Myocyte (in vitro differentiated cells): ENCODE measurements around the gene CRLF1. TPM values are rescaled to one million over a fixed set of nuclear protein-coding genes. Genes with fewer than 3 reads are reported as not detected.
A peak's percentile ranks its signal among the peaks of the same experiment; 100 is the strongest.

Experiments
- DNase-seq: peaks from one replicate; pipeline ENCODE4 v3.0.0-alpha.2; 2012; ENCODE audit warnings: low read depth
- polyA plus RNA-seq: library from polyadenylated mRNA; unstranded; fragments of >200 nt; gene quantifications from one replicate; pipeline ENCODE4 v1.2.1, GENCODE V29; 2012; ENCODE audit warnings: missing spikeins
- total RNA-seq: library from RNA; depleted of rRNA; stranded (reverse); fragments of >200 nt; gene quantifications from 2 replicates; pipeline ENCODE4 v1.2.3, GENCODE V29; 2014

Gene CRLF1
- total RNA-seq: 0.11 TPM in 1 of 2 replicates, not detected in the other
- polyA plus RNA-seq: 195 TPM

- no peak for DNase-seq
Measured at GRCh38 chr19:18606281-18607225, at the start of gene CRLF1. Gene CRLF1 (minus strand): TSS chr19:18606799. CDS start chr19:18606656, 143 bp downstream.

GRCh38 chr19:18655173-18655844 lies 48.7 kb upstream of the CRLF1 start:
- no peak for DNase-seq

GRCh38 chr19:18654469-18654868 lies 47.9 kb upstream of the CRLF1 start:
- no peak for DNase-seq

DNA sequence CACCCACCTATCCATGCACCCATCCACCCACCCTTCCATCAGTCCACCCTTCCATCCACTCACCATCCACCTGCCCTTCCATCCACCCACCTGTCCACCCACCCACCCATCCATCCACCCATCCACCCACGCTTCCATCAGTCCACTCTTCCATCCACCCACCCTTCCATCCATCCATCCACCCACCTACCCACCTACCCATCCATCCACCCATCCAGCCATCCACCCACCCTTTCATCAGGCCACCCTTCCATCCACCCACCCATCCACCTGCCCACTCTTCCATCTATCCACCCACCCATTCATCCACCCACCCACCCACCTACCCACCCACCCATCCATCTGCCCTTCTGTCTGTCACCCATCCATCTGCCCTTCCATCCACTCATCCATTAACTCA lies 47.3 kb upstream of the CRLF1 start:
- DNase-seq: no peak

DNA sequence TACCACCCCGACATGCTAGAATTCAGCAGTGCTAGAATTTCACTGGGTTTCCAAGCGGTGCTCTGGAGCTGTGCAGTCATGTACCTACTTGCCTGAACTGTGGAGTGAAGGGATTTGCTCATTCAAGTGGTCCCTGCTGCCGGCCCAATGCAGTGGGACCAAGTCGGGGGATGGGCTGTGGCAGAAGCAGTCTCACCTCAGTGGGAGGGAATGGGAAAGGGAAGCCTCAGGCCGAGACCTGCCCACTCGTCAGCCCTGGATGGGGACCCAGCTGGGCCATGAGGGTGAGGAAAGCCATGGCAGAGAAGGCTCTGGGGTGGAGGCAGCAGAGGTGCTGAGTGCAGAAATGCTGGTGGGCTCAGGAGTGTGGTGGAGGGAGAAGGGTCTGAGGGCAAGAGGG lies 45.1 kb upstream of the CRLF1 start:
- no peak for DNase-seq

- DNase-seq: no peak
Measured at GRCh38 chr19:18651300-18651699, 44.7 kb upstream of the CRLF1 start.

DNA sequence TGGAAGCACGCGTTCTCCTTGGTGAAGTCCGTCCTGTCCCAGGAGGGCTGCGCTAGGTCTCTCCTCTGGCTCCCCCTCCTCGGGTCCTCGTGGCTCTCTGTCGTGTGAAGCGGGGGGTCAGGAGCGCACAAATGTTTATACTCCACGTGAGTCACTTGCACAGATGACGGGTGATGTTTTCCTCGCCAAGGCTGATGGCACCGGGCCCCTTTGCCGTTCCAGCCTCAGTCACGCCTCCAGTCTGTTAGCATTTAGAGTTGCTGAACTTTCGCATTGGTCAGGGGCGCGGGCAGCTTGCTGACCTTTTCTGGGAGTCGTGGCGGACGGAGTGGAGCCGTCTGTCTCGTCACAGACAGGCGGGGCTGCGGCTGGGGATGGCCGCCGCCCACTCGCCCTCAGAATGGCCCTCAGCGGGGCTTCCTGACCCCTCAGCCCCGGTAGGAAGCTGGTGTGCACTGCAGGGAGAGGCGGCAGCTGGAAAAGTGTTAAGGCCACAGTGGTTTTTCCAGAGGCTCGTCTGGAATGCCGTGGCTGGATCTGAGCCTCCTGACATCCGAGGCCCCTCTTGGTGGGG lies 44.0 kb upstream of the CRLF1 start:
- DNase-seq: peak; percentile 70

- DNase-seq: peak; percentile 35
Measured at GRCh38 chr19:18650021-18650390, 43.4 kb upstream of the CRLF1 start.

DNA sequence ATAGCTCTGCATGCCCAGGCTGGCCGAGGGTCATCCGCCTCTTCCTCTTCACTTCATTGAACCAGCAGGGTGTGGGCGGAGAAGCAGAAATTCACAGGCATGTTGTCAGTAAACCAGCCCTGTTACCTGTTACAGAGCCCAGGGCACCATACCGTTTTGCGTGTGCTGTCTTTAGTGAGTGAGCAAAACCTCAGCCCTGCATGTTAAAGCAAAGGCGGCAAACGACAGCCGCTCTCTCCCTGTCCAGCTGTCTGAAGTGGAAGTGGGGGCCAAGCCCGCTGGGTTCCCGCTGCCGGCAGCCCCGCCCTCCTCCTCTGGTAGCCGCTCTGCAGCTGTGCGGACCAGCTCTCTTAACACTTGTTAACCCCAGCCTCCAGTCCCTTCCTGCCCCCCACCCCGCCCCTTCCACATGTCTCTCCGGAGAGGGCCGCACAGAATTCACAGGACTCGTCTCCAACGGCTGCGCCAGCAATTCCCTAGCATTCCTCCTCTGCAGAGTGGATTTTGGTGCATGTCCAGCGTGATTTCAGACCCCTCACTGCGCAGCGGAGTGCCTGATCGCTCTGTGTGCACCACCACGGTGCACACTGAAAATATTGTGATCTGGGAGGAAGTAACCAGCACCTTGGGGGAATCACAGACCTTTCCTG lies 42.9 kb upstream of the CRLF1 start:
- DNase-seq: peak; percentile 88

DNA sequence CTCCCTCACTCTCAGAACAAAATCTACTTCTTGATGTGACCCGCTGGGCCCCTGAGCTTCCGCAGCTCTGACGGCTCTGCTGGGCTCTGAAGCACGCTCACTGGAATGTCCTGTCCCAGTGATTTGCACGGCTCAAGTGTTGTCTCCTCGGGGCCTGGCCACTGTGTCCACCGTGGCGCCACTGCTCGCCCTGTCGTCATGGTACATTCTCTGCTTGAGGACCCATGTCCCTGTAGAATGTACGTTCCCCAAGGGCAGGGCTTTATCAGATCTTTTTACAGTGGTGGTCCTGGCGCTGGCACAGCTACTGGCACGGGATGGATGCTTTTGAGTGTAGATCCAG lies 42.3 kb upstream of the CRLF1 start:
- DNase-seq: no peak

GRCh38 chr19:18647807-18648206 lies 41.2 kb upstream of the CRLF1 start:
- DNase-seq: no peak

DNA sequence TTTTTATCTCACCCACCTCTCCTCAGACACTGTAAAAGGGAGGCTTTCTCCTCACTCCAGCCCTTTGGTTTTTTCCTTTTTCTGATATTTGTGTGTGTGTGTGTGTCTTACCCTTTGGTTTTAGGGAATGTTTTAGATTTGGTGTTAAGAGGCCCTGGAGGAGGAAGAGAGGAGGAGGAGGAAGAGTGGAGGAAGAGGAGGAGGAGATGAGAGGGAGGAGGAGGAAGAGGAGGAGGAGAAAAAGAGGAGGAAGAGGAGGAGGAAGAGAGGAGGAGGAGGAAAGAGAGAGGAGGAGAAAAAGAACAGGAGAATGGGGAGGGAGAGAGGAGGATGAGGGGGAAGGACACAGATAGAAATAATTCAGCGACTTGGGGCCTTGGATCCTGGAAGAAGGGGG lies 40.8 kb upstream of the CRLF1 start:
- DNase-seq: no peak

DNA sequence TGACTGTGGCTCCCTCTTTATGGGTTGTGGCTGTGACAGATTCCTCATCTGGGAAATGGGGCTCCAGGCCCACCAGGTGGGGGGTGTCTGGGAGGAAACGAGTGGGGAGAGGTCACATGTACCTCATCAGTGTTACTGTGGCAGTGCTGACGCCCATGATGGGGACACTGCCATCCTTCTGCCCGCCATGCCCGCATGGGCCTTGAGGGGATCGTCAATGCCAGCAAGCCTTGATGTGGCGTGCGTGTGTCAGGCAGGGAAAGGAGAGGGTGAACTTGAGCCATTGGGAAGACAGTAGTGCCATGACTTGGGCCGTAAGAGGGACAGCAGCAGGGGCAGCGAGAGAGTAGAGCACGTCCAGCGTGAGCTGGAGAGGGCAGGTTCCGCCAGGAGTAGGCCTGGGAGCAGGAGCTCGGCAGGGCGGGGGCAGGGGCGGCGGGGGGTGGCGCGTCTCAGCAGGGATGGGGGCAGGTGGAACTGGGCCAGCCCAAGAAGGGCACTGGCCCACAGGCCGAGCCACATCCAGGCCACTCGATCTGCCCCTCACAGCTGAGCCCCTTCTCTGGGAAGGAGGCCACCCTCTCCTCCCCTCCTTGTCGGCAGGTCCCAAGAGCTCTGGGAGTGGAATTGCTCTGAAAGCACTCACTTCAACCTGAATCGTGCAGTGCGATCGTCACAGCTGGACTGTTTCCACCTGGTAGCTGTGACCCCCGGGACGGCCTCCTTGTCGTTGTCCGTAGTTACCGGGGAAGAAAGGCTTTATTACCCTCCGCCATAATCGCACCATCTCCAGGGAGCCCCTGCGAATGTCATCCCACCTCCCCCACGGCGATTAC lies 40.2 kb upstream of the CRLF1 start:
- DNase-seq: no peak

DNA sequence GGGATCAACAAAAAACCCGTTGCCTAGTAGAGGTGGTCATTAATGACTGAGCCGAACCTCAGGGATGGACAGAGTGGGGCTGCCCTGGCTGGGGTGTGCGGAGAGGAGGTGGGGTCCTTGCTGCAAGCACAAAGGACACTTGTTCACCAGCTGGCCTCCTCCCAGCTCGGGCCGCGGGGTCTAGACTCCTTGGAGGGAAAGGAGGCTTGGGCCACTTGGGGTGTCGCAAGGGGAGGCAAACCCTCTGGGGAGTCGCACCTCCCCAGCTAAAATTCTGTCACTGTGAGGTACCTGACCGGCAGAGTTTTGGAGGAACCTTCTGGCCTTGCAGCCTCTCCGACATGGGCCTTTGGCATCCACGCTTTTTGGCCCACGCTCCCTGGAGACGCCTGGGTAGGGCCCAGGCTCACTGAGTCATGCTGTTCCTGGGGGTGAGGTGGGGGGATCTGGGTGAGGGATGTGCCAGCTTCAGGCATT lies 38.5 kb upstream of the CRLF1 start:
- DNase-seq: no peak

- DNase-seq: no peak
Measured at GRCh38 chr19:18644196-18645034, 37.8 kb upstream of the CRLF1 start.

DNA sequence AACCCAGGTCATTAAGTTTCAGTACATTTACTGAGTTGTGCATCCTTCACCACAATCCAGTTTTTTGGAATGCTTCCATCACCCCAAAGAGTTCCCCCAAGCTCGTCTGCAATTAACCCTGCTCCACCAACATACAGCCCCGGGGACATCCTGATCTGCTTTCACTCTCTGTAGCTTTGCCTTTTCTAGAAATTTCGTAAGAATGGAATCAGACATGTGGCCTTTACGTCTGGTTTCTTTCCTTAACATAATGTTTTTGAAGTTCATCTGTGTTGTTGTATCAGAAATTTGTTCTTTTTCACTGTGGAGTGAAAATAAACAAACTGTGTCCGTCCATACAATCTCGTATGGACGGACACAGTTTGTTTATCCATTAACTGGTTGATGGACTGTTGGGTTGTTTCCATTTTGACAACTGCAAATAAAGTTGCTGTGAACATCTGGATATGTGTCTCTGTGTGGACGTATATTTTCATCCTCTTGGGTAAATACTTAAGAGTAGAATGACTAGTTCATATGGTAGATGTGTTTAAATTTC lies 33.2 kb upstream of the CRLF1 start:
- no peak for DNase-seq

DNA sequence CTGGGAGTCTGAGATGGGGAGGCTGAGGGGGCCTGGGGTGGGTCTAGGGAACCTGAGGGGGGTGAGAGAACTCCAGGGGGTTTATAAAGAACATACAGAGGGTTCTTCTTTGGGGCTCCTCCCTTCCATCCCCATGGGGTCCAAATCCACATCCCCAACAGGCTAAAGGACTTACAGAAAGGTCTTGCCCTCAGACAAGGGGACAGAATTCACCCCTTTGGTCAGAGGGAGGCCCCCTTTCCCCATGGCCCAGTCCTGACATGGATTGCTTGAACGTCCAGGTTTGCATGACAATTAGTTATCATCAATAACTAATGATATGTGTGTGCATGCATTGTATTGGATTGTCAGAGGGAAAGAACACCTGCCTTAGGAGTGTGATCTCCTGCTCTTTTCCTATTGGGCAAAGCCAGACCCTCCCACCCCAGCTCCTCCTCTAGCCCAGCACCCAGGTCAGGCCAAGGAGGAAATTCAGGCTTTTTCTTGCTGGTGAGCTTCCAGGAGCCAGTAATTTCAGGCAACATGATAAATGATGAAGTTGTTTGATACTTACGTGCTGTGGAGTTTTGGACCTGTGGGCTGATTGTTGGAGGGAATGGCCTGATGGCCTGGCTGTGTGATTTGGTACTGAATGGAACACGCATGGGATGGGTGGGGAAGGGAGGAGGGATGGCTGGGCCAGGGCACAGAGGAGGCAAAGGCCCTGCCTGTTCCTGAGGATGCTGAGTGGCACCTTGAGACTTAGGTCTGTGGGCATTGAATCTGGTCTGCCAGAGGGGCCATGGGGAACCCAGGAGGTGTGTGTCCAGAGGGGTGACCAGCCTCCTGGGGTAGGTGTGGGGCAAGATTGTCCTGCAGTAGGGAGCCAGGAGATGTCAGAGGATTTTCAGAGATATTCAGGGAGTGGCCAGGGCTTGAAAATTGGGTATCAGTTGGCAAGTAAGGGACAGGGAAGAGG lies 31.4 kb upstream of the CRLF1 start:
- DNase-seq: no peak

- no peak for DNase-seq
Measured at GRCh38 chr19:18636969-18637629, 30.5 kb upstream of the CRLF1 start, which contains the start of gene KLHL26. Gene KLHL26 (plus strand): TSS chr19:18637028. CDS start chr19:18637055, 27 bp downstream.
